Activated T-cell treated with anti-CD3 and anti-CD28 coated beads, Interleukin-2, amount 50 U/mL, for 1 hour (primary cell): ENCODE measurements around the gene ADIPOR1.
"Not testable (repeated sequence)": the region's sequence is repeated elsewhere in the genome, so short reads cannot be mapped to it uniquely, and the experiment has no call there.

Experiments used
- DNase-seq: peaks from one replicate; pipeline ENCODE4 v3.0.0-alpha.2; 2020

Gene ADIPOR1

DNA sequence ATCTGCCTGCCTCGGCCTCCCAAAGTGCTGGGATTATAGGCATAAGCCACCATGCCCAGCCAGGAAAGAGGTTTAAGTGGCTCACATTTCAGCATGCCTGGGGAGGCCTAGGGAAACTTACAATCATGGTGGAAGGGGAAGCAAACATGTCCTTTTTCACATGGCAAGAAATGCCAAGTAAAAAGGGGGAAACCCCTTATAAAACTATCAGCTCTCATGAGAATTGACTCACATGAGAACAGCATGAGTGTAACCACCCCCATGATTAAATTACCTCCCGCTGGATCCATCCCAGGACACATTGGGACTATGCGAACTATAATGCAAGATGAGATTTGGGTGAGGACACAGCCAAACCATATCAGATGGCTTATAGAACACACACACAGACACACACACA lies 22.3 kb downstream of the ADIPOR1 start:
- DNase-seq: no peak

- DNase-seq: no peak
Measured at GRCh38 chr1:202934755-202935154, 23.4 kb downstream of the ADIPOR1 start.

DNA sequence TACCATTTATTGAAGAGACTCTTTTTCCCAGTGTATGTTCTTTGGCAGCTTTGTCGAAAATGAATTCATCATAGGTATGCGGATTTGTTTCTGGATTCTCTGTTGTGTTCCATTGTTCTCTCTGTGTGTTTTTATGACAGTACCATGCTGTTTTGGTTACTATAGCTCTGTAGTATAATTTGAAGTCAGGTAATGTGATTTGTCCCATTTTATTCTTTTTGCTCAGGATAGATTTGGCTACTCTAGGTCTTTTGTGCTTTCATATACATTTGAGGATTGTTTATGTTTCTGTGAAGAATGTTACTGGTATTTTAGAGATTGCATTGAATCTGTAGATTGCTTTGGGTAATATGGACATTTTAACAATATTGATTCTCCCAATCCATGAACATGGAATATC lies 25.6 kb downstream of the ADIPOR1 start:
- no peak for DNase-seq

DNA sequence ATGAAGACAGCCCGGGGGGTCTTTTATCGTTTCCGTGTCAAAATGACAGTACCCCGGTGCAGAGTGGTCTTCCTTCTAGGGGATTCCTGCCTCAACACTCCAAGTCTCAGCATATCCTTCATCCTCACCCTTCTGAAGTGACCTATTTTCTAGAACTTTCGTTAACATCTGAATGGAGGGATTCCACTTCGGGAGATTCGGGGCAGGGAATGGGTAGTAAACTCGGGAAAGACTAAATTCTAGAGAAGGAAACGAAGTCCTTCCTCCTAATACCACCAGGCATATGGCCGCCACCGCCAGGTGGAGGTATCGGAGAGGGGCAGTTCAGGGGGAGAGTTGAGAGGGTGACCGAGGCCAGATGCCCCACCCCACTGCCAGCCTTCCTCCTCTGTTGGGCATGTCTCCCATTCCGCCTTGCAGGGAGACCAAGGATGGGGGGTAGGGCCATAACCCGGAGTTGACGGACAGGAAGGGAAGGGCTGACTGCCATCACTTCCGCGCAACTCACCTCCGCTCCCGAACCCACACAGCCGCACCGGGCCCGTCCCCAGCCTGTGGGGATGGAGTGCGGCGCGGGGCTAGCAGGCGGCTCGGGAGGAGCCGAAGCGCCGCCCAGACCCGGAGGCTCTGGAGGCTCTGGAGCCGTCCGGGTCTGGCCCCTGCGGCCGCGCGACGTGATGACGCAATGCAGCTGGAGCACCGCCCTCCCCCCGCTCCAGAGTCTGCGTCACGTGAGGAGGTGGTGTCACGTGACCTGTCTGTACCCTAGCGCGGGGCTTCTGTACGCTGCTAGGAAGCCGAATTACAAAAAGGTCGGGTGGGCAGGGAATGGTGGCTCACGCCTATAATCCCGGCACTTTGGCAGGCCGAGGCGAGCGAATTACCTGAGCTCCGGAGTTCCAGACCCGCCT lies 31.3 kb downstream of the ADIPOR1 start, which contains the start of gene KLHL12:
KLHL12 (minus strand) TSS at position 654 of the 911 bp plus-strand sequence. CDS start 2,072 bp downstream, outside the sequence.
- peak; percentile 95 for DNase-seq

DNA sequence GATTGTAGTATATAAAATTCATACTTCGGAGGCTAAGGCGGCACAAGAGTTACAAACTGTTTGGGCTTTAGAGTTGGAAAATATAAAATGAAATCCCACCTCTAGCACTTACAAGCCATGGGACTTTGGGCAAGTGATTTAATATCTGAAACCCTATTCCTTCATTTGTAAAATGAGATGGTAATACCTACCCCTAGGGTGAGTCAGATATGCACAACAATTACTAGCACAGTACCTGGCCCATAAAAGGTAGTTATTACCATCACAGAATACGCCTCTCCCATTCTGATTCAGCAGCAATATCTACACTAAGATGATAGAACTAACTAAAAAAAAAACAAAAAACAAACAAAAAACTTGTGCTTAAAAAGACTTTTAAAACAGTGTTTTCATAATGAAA lies 34.6 kb downstream of the ADIPOR1 start:
- DNase-seq: no peak

DNA sequence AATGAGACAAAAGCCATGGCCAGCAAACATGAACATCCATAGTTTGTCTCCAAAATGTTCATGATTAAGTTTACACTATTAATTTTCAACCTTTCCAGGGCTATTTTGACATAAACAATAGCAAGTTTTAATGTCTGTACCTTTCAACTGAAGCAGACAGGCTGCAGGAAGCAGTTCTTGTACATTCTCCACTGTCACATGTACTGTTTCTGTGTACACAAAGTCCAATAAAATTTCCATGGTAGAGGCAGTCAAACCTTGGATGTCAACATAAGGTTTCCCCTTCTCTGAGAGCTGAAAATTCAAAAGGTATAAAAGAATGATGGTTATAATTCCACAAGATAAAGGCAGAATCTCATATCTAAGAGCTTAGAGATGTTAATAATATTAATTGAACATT lies 38.5 kb downstream of the ADIPOR1 start:
- DNase-seq: no peak

DNA sequence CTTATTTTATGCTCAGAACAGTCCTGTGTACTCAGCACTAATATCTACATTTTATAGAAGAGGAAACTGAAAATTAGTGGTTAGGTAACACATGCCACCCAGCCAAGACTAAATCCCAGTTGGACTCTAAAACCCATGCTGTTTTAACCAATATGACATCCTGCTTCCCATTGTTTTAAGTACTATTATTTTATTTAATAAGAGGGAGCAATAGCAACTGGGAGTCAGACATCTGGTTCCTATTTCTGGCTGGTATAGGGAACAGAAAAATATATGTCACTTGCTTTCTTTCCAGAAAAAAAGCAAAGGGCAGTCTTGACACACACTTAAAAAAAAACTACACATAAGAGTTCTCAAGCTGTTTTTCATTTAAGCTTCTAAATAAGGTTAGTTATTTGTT lies 43.0 kb downstream of the ADIPOR1 start:
- no peak for DNase-seq

GRCh38 chr1:202912476-202912875 lies 45.6 kb downstream of the ADIPOR1 start:
- not testable (repeated sequence) for DNase-seq

- no peak for DNase-seq
Measured at GRCh38 chr1:202909494-202909893, 48.6 kb downstream of the ADIPOR1 start.

GRCh38 chr1:202908998-202909397 lies 49.1 kb downstream of the ADIPOR1 start:
- no peak for DNase-seq

GRCh38 chr1:202905331-202905730 lies 52.8 kb downstream of the ADIPOR1 start:
- no peak for DNase-seq

GRCh38 chr1:202903808-202904207 lies 54.3 kb downstream of the ADIPOR1 start:
- not testable (repeated sequence) for DNase-seq

DNA sequence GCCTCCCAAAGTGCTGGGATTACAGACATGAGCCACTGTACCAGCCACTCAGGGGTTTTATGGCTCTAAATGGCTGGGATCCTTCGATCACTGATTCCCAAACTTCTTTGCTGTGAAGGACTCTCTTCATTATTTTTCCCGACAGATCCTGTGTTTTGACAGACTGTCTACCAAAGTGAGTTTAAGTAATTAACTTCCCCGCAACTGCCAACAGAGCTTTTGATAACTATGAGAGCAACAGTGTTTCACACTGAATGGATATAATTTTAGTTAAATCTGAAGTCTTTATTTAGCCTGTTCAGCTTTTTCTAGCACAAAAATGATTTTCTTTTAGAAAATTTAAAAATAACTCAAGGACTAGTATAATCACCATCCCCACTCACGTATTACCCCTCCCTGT lies 56.6 kb downstream of the ADIPOR1 start:
- DNase-seq: no peak

DNA sequence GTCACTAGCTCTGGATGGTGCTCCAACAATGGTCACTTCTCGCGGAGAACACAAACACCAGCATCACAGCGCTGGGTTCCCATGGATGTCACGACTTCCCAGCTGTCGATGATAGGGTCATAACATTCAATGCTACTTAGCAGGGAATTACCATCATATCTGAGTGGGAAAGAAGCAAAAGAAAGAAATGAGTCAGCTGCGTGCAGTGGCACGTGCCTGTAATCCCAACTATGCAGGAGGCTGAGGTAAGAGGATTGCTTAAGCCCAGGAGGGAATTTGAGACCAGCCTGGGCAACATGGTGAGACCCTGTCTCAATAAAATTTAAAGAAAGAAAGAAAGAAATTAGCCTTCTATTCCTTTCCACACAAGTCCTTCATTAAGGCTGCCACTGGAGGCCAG lies 65.6 kb downstream of the ADIPOR1 start:
- DNase-seq: no peak
